DMS114 treated with DMSO at 0.1 percent for 48 hours (cell line): Measurements from ENCODE around the gene SHANK2.

Experiments used
- DNase-seq: peaks from one replicate; lab custom pipeline; 2025; ENCODE audit not compliant: unreplicated experiment; lab: John Stamatoyannopoulos, UW

The SHANK2 gene

GRCh38 chr11:71252269-71252769, at the start of gene SHANK2:
TSS of gene SHANK2 (minus strand) at chr11:71252577. CDS start at chr11:71147326, 105,251 bp downstream.
- DNase-seq = no peak

- DNase-seq = no peak
These were observed 49.6 kb upstream of the SHANK2 start for GRCh38 chr11:71301858-71302533.

GRCh38 chr11:71301046-71301857, 48.9 kb upstream of the SHANK2 start:
- DNase-seq = no peak

- DNase-seq = no peak
These were observed 47.8 kb upstream of the SHANK2 start for GRCh38 chr11:71300187-71300586.

- DNase-seq = no peak
These were observed 46.4 kb upstream of the SHANK2 start for GRCh38 chr11:71298761-71299181.

GRCh38 chr11:71298016-71298550, 45.7 kb upstream of the SHANK2 start:
- DNase-seq = no peak

- DNase-seq = no peak
These were observed 42.6 kb upstream of the SHANK2 start for GRCh38 chr11:71294846-71295600.

- no peak for DNase-seq
These were observed 41.8 kb upstream of the SHANK2 start for GRCh38 chr11:71293961-71294782.

GRCh38 chr11:71286701-71287643, 34.6 kb upstream of the SHANK2 start:
- no peak for DNase-seq

GRCh38 chr11:71285111-71285510, 32.7 kb upstream of the SHANK2 start:
- DNase-seq = no peak

GRCh38 chr11:71284525-71285092, 32.2 kb upstream of the SHANK2 start:
- no peak for DNase-seq

GRCh38 chr11:71283971-71284441, 31.6 kb upstream of the SHANK2 start:
- no peak for DNase-seq

GRCh38 chr11:71282581-71283351, 30.4 kb upstream of the SHANK2 start:
- no peak for DNase-seq

- DNase-seq = no peak
These were observed 29.5 kb upstream of the SHANK2 start for GRCh38 chr11:71281831-71282230.

GRCh38 chr11:71281204-71281603, 28.8 kb upstream of the SHANK2 start:
- no peak for DNase-seq

- no peak for DNase-seq
These were observed 27.7 kb upstream of the SHANK2 start for GRCh38 chr11:71279916-71280645.

- DNase-seq = no peak
These were observed 19.8 kb upstream of the SHANK2 start for GRCh38 chr11:71272161-71272560.
